ENCODE measurements around the gene NSUN2.
A peak's percentile ranks its signal among the peaks of the same experiment; 100 is the strongest.
"Not testable (repeated sequence)": the region's sequence is repeated elsewhere in the genome, so short reads cannot be mapped to it uniquely, and the experiment has no call there.

The NSUN2 gene

DNA sequence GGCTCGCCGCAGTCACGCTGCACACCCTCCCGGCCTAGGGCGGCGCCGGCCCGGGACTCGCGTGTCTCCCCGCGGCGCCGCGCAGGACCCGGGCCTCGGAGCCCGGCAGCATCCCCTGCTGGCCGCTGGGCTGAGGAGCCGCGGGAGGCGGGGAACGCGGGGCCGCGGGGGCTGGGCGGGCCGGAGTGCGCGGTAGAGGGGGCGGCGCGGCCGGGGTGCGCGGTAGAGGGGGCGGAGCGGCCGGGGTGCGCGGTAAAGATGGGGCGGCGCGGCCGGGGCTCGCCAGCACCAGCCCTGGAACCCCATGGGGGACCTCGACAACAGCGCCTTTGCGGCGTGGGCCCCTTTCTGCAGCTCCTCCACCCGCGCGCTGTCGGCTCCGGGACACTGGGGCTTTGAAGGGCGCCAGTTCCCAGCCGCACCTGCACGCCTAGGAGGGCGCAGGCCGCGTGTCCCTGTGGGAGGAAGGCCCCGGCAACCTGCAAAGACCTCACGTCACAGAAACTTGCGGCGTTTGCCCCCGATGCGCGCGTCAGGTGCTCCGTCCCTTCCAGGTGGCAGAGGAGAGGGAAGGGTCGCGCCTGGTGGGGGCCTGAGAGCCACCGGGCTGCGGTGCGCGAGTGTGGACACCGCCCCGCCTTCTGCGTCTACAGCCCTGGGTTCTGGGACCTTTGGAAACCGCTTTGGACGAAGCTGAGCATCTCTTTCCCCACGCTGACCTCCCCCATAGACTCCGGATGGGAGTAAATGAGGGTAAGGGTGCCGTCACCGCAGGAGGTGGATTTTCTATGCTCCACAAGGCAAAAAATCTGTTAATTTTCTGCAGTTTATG is 49.6 kb downstream of the NSUN2 start:
- peak in 1 of 3 experiments; percentile 9 for DNase-seq (ENCODE audit: low read depth in 3 of 3)

DNA sequence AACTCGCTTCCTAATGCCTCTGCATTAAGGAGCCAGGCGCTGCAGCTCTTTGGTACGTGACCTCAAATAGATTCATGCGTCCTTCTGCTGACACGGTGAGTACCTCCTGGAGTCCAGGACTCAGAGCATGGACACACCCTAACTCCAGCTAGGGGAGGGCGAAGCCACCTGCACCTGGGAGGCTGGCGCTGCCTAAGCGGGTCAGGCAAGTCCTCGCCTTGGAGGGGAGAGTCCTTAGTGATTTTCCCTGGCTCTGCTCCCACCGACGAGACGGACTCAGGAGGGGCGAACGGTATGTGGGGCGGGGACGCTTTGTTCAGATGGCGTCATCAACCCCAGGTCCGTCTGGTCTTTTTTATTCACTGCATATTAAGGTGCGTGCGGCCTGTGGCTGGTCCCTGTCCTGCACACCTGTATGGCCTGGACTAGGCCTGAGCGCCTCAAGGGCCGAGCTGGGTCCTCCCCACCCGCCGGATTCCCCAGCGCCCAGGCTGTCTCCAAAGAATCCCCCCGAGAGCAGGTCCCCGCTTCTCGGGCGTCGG is 50.3 kb downstream of the NSUN2 start:
- DNase-seq (ENCODE audit: low read depth in 3 of 3): no peak

DNA sequence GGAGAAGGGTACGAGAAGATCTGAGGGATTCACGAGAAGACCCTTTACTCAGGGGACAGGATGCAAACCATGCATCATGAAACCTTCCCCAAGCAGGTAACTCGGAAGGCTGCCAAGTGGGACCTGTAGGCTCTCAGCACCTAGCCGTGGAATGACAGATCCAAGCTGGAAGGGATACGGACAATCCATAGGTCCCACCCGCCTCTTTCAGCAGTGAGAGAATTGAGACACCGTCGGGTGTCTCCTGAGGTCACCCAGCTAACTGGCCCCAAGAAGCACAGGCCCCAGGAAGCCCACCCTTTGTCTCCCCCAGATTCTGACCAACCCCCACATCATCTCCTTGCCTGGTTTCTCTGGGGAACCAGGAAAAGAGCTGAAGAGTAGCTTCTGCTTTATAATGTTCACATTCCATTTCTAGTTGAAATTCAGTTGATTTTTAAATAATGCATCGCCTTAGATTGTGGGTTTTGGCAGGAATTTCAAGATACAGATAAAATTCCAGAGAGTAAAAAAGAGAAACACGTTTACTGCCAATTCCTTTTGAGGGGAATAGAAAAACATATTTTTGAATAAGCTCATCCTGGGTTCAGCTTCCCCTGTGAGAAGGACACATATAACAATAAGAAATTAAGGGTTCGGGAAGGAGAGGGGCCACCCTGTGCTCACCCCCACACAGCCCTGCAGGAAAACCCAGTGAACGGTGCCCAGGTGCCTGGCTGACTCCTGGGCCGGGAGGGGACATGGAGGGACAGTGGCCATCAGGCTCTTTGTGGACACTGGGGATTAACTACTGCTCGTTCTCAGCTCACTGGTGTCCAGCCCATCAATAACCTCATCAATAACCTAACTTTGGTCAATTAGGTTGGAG is 51.1 kb downstream of the NSUN2 start:
- DNase-seq (ENCODE audit: low read depth in 3 of 3): no peak

DNA sequence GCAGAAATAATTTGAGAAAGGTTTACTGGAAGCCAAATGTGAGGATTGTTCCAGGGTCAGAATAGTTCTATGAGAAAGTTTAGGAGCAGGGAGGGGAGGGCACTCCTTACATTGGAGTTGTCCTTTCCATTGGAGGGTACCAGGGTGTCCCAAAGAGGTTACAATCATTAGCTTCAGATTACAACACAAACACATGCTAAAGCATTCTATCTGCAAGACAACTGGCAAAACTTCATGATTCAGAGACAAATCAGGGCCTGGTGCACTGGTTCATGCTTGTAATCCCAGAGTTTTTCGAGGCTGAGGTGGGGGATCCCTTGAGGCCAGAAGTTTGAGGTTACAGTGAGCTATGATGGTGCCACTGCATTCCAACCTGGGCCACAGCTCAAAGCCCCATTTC is 51.8 kb downstream of the NSUN2 start:
- no peak for DNase-seq (ENCODE audit: low read depth in 3 of 3)

DNA sequence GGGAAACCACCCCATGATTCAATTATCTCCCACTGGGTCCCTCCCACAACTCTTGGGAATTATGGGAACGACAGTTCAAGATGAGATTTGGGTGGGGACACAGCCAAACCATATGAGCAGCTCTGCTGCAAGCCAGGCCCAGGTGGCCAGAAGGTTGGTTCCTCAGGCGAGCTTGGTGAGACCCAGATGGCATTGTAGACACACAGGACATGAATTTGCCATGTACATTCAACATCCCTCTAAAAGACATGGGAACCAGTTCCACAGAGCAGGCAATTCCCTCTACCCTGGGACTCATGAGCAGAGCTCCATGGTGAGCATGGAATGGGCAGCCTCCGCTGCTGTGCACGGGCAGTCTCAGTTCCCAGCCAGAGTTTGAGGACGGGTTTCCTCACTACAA is 53.3 kb downstream of the NSUN2 start:
- DNase-seq (ENCODE audit: low read depth in 3 of 3): no peak

DNA sequence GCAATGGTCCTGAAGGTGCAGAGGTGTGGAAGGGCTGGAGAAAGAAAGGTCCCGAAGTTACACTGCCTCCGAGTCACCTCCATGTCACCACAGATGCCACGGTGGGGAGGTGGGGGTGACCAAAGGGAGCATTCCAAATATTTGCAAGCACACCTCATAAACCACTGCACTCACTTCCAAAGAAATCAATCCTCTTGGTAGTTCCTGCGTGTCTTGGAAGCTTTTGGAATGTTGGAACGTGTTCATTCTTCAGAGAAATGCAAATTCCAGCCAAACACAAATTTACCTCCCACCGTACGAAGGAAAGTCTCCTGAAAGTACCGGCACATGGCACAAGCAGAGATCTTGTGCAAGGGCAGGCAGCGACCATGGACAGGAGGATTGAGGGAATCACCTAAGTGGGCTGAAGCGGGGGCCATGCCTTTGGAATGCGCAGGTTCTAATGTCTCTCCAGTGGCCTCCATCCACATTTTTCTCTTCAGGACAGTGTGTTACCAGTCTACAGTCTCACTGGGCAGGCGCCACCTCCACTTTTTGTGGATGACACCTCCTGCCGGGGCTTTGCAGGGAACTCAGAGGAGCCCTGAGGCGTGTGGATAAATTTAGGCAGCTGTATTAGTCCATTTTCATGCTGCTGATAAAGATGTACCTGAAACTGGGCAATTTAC is 54.0 kb downstream of the NSUN2 start:
- no peak for DNase-seq (ENCODE audit: low read depth in 3 of 3)

DNA sequence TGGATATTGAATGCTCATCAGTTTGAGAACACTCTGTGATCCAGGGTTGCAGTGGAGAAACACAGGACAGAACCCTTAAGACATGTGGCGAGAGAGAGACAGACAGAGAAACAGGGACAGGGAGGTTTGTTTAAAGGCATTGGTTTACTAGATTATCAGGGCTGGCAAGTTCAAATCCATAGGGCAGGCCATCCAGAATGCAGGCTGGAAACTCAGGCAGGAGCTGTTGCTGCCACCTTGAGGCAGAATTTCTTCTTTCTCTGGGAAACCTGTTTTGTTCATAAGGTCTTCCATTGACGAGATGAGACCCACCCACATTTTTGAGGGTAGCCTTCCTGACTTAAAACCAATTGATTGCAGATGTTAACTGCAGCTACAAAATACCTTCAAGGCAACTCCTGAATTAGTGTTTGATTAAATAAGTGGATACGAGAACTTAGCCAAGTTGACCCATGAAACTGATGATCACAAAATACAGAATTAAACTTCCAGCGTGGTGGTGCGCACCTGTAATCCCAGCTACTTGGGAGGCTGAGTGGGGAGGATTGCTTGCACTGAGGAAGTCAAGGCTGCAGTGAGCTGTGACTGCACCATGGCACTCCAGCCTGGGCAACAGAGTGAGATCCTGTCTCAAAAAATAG is 55.9 kb downstream of the NSUN2 start:
- DNase-seq (ENCODE audit: low read depth in 3 of 3): peak in 1 of 3 experiments; percentile 7

DNA sequence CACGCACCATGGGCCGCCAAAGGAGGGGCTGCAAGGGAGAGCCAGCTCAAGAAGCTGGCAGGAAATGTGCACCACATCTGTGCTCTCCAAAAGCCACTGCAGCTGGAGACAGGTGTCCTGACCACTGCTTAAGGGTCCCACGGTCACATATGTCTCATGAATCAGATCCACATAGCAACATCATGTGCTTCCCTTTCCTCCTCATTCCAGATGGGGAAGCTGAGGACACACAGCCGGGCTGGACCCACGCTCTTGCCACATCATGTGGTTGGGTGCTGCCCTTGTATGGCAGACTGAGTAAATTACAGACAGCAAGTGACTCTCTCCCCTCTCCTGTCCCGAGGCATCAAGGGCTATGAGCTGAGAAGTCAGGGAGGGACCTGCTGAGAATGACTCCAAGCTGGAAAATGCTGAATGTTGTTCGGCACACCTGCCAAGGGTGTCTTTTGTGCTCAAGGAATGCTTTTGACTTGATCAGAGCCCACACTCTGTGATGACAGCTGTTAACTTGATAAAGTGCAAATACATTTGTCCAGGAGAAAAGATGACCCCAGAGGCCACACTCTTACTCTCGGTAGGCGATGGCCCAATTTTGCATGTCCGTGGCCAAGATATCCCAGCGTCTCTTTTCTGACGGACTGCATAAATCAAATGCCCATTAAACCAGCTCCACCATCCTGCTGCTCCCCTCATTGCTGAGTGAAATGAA is 58.2 kb downstream of the NSUN2 start:
- no peak for DNase-seq (ENCODE audit: low read depth in 3 of 3)

DNA sequence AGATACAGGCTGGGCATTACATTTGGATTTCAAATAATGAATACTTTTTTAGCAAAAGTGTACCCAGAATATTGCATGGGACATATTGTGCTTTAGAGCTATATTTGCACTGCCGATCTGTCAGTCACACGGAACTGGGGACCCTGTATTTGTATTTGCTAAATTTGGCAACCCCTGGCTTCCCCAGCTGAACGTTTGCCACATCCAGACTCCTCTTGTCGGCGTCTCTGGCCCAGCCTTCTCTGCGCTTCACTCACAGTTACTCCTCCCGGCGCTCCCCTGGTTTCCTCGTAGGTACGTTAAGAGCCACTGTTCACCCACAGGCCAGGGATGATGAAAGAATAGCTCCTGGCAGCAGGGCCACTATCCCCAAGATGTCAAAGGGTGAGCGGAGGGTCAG is 58.7 kb downstream of the NSUN2 start:
- DNase-seq (ENCODE audit: low read depth in 3 of 3): no peak

DNA sequence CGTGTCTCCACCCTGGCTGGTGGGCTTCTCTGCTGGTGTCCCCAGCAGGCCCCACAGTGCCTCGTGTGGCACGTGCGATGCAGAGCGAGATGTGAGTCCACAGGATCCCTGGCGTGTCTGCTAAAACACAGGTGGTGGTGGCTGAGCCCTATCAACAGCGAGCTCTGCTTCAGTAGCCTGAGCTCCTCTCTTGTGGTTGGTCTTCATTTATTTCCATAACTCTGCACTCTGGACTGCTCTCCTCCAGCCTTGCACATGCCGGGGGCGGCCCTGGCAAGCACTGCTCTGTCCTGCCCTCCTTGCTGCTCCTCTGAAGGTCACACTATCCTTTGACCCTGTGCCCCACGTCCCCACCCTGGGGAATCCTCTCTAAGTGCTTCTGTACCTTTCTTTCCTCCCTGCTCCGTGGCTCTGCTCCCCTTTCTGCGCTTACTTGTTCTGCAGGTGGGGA is 59.2 kb downstream of the NSUN2 start:
- no peak for DNase-seq (ENCODE audit: low read depth in 3 of 3)

DNA sequence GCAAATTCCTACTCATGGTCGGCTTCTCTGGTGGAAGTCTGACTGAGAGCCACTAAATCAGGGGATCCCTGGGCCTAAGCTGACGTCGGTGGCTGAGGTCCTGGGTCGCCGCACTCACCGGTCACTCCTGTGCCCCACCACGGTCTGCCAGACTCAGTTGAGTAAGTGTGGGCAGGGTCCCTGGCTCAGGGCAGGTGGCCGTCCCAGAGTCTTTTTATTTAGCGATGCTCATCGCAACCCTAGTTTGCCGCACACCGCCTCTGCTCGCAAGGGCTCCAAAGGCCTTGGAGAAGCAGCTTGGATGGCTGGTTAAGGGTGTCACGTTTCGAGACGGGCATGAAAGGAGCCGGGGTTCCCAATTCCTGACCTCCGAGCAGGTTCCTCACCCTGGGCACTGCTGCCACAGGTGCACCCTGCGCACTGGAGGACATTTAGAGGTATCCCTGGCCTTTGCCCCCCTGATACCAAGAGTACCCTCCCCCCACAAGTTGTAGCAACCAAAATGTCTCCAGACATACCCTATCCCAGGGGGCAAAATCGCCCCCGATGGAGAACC is 59.9 kb downstream of the NSUN2 start:
- no peak for DNase-seq (ENCODE audit: low read depth in 3 of 3)

DNA sequence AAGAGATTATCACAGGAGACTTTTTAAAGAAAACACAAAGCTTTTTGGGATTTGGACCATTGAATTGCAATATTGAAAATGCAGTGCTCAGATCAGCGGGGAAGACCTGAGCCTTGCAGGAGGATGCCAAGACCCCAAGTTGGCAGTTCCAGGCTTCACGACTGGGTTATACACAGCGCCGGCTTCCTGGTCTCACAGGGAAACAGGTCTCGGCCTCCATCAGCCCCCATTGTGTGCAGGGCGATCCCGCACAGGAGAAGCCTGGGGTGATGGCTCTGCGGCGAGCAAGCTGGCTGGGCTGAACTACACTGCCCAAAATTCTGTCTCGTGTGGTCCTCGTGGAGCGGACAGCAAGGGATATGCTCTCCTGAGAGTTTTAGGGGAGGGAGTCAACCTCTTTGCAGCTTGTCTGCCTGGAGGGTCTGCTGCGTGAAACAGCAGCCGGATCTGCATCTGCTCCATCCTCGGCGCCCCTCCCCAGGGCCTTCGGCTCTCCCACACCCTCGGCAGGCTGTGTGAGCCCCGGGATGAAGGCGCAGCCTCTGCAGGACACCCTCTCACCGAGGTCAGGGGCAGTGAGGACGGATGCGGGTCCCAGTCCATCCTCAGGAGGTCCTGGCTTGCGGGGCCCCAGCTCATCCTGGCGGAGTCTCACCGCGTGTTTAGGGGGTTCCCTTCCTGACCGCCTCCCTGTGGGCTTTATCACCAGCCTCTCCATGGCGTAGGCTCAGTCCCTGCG is 60.6 kb downstream of the NSUN2 start:
- DNase-seq (ENCODE audit: low read depth in 3 of 3): no peak

DNA sequence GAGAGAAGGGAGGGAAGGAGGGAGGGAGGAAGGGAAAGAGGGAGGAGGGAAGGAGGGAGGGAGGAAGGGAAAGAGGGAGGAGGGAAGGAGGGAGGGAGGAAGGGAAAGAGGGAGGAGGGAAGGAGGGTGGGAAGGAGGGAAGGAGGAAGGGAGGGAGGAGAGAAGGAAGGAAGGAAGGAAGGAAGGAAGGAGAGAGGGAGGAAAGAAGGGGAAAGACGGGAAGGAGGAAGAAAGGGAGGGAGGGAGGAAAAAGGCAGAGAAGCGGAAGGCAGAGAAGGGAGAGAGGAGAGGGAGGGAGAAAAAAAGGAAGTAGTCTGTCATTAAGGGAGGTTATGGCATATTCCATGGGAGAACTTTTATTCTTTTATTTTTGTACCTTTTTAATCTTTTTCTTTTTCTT is 61.2 kb downstream of the NSUN2 start:
- DNase-seq (ENCODE audit: low read depth in 3 of 3): not testable (repeated sequence)

DNA sequence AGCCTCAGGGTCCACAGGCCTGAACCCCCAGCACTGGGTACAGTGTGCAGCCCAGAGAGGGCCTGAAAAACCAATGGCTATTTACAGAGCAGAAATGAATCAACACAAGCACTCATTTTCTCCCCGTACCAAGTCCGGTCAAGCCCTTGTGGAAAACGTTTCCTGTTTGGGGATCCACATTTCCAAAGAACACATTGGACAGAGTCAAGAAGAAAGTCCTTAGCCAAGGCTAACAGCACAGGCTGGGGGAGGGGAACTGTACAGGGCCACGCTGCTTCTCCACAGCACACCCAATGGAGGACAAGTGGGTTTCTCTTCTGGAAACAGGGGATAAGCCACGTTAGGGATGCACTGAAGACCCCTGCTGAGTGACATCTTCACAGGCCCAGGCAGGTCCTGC is 62.3 kb downstream of the NSUN2 start:
- DNase-seq (ENCODE audit: low read depth in 3 of 3): no peak

DNA sequence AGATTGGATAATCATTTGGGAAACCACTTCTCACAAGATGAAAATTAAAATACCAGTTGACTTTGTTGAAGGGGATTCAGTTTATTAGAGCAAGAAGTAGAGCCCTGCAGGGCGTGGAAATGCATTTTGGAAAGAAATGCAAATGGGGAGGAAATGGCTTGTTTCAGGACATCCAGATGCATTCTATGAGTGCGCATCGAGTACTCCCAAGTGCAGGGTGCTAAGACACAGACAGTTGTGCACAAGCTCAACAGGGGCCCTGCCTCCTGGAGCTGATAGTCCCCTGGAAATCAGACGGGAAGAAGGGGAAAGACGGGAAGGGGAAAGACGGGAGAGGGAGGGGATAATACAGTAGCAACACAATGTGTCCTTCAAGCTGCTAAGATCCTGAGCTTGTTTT is 64.0 kb downstream of the NSUN2 start:
- no peak for DNase-seq (ENCODE audit: low read depth in 3 of 3)

DNA sequence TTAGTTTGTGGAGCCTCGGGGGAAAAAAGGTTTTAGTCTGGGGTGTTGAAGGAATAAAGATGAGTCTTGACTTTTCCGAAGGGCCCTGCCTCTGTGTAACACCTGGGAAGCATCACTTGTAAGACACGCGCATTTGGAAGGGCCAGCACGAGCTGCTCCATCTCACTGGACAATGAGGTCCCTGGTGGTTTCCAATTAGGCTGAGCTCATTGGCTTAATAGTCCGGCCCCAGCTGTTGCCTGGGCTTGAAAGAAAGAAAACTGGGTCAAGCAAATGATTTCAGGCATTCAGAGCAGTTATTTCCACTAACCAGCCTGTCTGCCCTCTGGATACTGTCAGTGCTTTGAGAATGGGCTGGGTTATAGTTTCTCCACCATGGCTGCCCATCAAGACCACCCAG is 64.5 kb downstream of the NSUN2 start:
- DNase-seq (ENCODE audit: low read depth in 3 of 3): no peak

DNA sequence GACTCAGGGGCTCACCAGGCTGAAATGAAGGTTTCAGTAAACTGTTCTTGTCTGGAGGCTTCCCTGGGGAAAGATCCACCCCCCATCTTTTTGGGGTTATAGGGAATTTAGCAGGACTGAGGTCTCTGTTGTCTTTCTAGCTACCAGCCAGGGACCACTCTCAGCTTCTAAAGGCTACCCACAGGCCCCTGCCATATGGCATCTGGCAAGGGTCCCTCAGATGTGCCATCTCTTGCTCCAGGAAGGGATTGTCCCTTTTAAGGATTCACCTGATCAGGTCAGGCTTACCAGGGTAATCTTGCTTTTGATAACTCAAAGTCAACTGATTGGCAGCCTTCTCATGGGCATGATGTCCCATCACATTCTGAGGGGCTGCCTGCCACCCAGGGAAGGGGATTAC is 65.0 kb downstream of the NSUN2 start:
- DNase-seq (ENCODE audit: low read depth in 3 of 3): no peak

DNA sequence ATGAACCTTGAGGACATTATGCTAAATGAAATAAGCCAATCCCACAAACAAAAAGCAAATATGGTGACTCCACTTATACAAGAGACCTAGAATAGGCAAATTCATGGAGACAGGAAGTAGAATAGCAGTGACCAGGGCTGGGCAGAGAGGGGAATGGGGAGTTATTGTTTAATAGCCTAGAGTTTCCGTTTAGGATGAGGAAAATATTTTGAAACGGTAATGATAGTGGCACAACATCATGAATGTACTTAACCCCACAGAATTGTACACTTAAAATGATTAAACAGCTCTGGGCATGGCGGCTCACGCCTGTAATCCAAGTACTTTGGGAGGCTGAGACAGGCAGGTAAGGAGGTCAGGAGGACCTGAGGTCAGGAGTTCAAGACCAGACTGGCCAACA is 65.8 kb downstream of the NSUN2 start:
- no peak for DNase-seq (ENCODE audit: low read depth in 3 of 3)

DNA sequence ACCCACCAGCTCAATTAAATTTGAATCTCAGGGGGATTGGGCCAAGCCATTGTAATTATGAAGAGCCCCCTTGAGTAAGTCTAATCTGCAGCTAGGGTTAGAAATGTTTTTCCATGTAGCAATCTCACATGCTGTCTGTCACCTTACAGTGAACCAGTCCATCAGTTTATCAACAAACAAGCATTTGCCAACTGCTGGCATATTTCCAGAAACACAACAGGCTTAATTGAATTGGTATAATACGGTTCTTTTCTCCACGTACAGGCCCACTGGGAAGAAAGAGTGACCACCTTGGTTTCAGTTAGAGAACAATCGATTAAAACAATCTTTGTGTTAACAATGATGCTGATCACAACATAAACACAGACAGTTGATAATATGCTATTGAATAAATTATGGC is 67.4 kb downstream of the NSUN2 start:
- DNase-seq (ENCODE audit: low read depth in 3 of 3): no peak
